Stomach (tissue), 9 donors: ENCODE data around the gene TMEM141. TPM values are rescaled to one million over a fixed set of nuclear protein-coding genes. Genes with fewer than 3 reads are reported as not detected.
"Not testable (repeated sequence)": the region's sequence is repeated elsewhere in the genome, so short reads cannot be mapped to it uniquely, and the experiment has no call there.

ENCODE experiments used
- DNase-seq, 2 donors: peaks; one replicate each; pipeline versions ENCODE4 v3.0.0 to v3.0.0-alpha.2; 2013 to 2019
- H3K27ac ChIP-seq, 5 donors: fragments of 200-600 bp in 4 of 5; sonication (generic) in 4 of 5; one replicate each; pipeline ENCODE4 v1.5.1; 2013 to 2019; ENCODE audit warnings: mild to moderate bottlenecking in 1 of 5, moderate library complexity in 1 of 5
- H3K27me3 ChIP-seq, 3 donors: fragments of 200-600 bp; sonication (generic); one replicate each; pipeline ENCODE4 v1.5.1; 2017 to 2019; ENCODE audit warnings: mixed run types in 1 of 3
- H3K36me3 ChIP-seq, 4 donors: fragments of 200-600 bp; sonication (generic); 1 replicate in 3 of 4; 2 replicates in 1 of 4; pipeline ENCODE4 v1.5.1; 2016 to 2019
- H3K4me1 ChIP-seq, 4 donors: fragments of 200-600 bp; sonication (generic); one replicate each; pipeline ENCODE4 v1.5.1; 2016 to 2019
- H3K4me3 ChIP-seq, 4 donors: fragments of 200-600 bp; sonication (generic) in 3 of 4; one replicate each; pipeline ENCODE4 v1.5.1; 2016 to 2019; ENCODE audit warnings: mild to moderate bottlenecking in 1 of 4
- H3K9me3 ChIP-seq, 4 donors: fragments of 200-600 bp; sonication (generic); one replicate each; pipeline ENCODE4 v1.5.1; 2016 to 2019
- EP300 ChIP-seq: sonication (generic); formaldehyde crosslinking; IDR thresholded peaks from one replicate; pipeline ENCODE4 v1.6.1; 2017; ENCODE audit warnings: antibody characterized with exemption
- POLR2A ChIP-seq, 4 donors: fragments of 450-650 bp; IDR thresholded peaks; one replicate each; pipeline ENCODE4 v1.6.1; 2016; ENCODE audit warnings: antibody characterized with exemption in 4 of 4, control low read depth in 2 of 4, mild to moderate bottlenecking in 1 of 4, moderate library complexity in 1 of 4
- POLR2AphosphoS5 ChIP-seq, 3 donors: sonication (generic); formaldehyde crosslinking; IDR thresholded peaks; one replicate each; pipeline ENCODE4 v1.6.1; 2016; ENCODE audit warnings: antibody characterized with exemption in 3 of 3
- WGBS, 5 donors: extraction: QIAGEN DNeasy Blood & Tissue Kit in 3 of 5; methylation state at CpG; one replicate each; pipeline versions ENCODE4 v1.1.5 to v1.1.7; 2013 to 2018; 5-methylcytosine and 5-hydroxymethylcytosine counted together
- intact Hi-C: fragments of 100-400 bp; cut with DNase I; formaldehyde crosslinking; loops from one replicate; pipeline ENCODE4 v1.15.1; 2023; ENCODE audit warnings: low total_unique reads
- polyA plus RNA-seq, 3 donors: library from polyadenylated mRNA; stranded (reverse); fragments of 200-250 nt; gene quantifications; one replicate each; pipeline ENCODE4 v1.2.3, GENCODE V29; 2013
- total RNA-seq, 5 donors: library from RNA; depleted of rRNA; stranded (reverse); fragments of >200 nt; gene quantifications; one replicate each; pipeline versions ENCODE4 v1.1.0 to v1.2.3, GENCODE V29; 2014 to 2016
- TF ChIP-seq, protein P1 (sequence below), 7 experiments: fragments of 450-650 bp in 4 of 7; fragments of 200-600 bp in 3 of 7; sonication (generic) in 3 of 7; IDR thresholded peaks; one replicate each; pipeline ENCODE4 v1.5.1; 2016 to 2019; ENCODE audit warnings: antibody characterized with exemption in 7 of 7, control low read depth in 2 of 7, mild to moderate bottlenecking in 1 of 7
- donor health status: healthy with polysubstance abuse.
- donor health status: Bipolar disorder and iron deficiency.
- donor health status: healthy.

Gene TMEM141
- total and polyA plus RNA-seq, 8 donors = 11.1 to 219 (median 103) TPM

DNA sequence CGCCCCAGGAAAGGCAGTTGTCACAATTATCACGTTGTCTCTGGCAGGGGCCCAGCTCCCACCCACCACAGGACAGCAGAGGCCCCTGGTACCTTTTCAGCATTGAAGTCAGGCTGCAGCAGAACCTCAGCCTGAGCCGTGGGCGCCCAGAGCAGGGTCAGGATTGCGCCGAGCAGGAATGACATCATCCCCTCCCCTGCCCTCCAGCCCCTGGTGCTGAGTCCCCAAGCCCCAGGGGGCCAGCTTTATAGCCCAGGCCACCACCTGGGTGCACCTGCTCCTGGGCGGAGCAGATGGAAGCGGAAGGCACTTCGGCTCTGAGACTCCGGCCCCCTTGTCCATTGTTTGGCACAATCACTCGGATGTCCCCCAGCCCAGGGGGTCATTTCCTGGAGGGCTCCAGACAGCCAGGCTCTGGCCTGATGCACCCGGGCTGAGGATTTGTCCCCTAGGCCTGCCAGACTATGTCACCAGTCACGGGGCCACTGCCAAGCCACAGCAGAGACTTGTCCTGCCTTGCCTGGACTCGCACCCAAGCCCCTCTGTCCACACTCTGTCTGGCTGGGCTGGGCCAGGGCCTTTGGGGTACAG is 26.7 kb upstream of the TMEM141 start, which contains the start of gene LCN15:
Gene LCN15 (minus strand): TSS at position 218 of the 591 bp plus-strand sequence. CDS start 30 bp downstream, at position 188.
- Histone ChIP-seq H3K27ac (no peak within 1 kb of the TSS), H3K27me3 (peaks cover 0 to 85% (median 12%) of the 10 kb centered on the region in 3 donors), H3K4me1 (peaks cover 0 to 16% (median 14%) of the 10 kb centered on the region in 4 donors), H3K9me3 (no peaks in the 10 kb centered on the region), H3K4me3 (no peak within 1 kb of the TSS), H3K36me3 (no peaks in the 10 kb centered on the region)
- no peak for DNase-seq
- 68 to 82% (median 76%) methylated on average over 5 to 14 of the region's 14 CpGs for WGBS, 5 donors
- intact Hi-C loops = no loop called here
- TF ChIP-seq EP300 (no peak), POLR2A (IDR thresholded peaks at IDR 0.05) (no peak), POLR2AphosphoS5 (IDR thresholded peaks at IDR 0.05) (no peak)
- TF ChIP-seq, protein P1, sequence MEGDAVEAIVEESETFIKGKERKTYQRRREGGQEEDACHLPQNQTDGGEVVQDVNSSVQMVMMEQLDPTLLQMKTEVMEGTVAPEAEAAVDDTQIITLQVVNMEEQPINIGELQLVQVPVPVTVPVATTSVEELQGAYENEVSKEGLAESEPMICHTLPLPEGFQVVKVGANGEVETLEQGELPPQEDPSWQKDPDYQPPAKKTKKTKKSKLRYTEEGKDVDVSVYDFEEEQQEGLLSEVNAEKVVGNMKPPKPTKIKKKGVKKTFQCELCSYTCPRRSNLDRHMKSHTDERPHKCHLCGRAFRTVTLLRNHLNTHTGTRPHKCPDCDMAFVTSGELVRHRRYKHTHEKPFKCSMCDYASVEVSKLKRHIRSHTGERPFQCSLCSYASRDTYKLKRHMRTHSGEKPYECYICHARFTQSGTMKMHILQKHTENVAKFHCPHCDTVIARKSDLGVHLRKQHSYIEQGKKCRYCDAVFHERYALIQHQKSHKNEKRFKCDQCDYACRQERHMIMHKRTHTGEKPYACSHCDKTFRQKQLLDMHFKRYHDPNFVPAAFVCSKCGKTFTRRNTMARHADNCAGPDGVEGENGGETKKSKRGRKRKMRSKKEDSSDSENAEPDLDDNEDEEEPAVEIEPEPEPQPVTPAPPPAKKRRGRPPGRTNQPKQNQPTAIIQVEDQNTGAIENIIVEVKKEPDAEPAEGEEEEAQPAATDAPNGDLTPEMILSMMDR (IDR thresholded peaks at IDR 0.05) = no peak

DNA sequence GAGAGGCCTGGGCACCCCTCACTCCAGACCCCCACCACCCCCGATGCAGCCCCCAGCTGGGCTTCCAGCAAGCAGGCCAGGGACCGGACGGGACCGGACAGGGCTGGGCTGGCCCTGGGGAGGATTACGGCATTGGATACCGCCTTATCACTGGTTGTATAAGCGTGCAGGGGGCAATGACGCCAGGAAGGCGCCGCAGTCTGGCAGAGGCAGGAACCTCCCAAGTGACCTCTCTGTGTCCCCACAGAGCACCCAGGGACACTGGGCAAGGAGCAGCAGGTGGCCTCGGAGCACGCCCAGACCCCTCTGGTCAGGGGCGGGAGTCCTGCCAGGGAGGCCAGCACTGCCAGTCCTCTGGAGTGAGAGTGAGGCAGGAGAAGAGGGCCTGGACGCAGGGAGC is 26.1 kb upstream of the TMEM141 start:
- TF ChIP-seq, protein P1 (IDR thresholded peaks at IDR 0.05) = no peak
- TF ChIP-seq EP300 (no peak), POLR2AphosphoS5 (IDR thresholded peaks at IDR 0.05) (no peak), POLR2A (IDR thresholded peaks at IDR 0.05) (no peak)
- intact Hi-C loops = no loop called here
- WGBS, 5 donors = 73 to 90% (median 79%) methylated on average over 4 to 14 of the region's 14 CpGs
- H3K36me3 ChIP-seq = no peaks in the 10 kb centered on the region
- DNase-seq = no peak
- H3K4me1 ChIP-seq = peaks cover 0 to 21% (median 15%) of the 10 kb centered on the region in 4 donors
- no peak overlapping the region for H3K27ac ChIP-seq
- H3K9me3 ChIP-seq = no peaks in the 10 kb centered on the region
- peaks cover 0 to 83% (median 12%) of the 10 kb centered on the region in 3 donors for H3K27me3 ChIP-seq
- no peak overlapping the region for H3K4me3 ChIP-seq

DNA sequence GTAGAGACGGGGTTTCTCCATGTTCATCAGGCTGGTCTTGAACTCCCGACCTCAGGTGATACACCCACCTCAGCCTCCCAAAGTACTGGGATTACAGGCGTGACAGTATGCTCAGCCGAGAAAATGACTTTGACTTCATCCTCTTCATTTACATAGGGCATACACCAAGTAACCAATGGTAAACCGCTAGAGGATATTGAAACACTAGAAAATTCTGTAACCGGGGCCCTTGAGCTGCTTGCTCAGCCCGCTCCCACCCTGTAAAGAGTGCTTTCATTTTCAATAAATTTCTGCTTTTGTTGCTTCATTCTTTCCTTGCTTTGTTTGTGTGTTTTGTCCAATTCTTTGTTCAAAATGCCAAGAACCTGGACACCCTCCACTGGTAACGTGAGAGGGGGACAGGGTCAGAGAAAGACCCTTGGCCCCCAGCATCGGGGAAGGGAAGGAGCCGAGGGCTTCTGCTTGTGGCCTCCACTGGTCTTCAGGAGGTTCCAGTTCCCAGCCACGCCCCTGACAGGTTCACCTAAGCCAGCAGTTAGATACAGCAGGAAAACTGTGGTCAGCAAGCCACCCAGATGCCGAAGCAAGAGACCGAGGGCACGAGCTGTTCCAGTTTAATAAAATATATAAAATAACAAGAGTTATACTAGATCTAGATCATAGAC is 25.3 kb upstream of the TMEM141 start:
- H3K36me3 ChIP-seq, H3K4me3 ChIP-seq, H3K9me3 ChIP-seq, DNase-seq, intact Hi-C loops: not testable (repeated sequence)
- 67 to 76% (median 72%) methylated on average over 14 of the region's 14 CpGs for WGBS, 5 donors
- Histone ChIP-seq H3K27ac (peak overlapping the region in 1 of 5 donors; percentile 26), H3K27me3 (peaks cover 0 to 74% (median 12%) of the 10 kb centered on the region in 3 donors), H3K4me1 (peaks cover 0 to 19% (median 15%) of the 10 kb centered on the region in 4 donors)

DNA sequence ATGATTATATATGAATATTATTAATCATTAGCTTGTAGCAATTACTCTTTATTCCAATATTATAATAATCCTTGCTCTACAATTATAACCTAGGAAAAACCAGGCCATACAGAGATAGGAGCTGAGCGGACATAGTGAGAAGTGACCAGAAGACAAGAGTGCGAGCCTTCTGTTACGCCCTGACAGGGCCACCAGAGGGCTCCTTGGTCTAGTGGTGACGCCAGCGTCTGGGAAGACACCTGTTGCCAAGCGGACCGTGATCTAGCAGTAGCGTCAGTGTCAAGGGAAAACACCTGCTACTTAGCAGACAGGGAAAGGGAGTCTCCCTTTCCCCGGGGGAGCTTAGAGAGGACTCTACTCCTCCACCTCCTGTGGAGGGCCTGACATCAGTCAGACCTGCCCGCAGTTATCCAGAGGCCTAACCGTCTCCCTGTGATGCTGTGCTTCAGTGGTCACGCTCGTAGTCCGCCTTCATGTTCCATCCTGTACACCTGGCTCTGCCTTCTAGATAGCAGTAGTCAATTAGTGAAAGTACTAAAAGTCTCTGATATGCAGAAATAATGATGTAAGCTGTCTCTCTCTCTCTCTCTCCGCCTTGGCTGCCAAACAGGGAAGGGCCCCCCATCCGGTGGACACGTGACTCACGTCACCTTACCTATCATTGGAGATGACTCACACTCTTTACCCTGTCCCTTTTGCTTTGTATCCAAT is 24.6 kb upstream of the TMEM141 start:
- TF ChIP-seq, protein P1 (IDR thresholded peaks at IDR 0.05) = peak in 2 of 7 experiments; percentile 21 to 42
- H3K4me3 ChIP-seq, H3K36me3 ChIP-seq, H3K9me3 ChIP-seq, H3K27ac ChIP-seq, intact Hi-C loops: not testable (repeated sequence)
- Histone ChIP-seq H3K27me3 (peaks cover 0 to 67% (median 12%) of the 10 kb centered on the region in 3 donors), H3K4me1 (peaks cover 0 to 14% (median 13%) of the 10 kb centered on the region in 4 donors)
- WGBS, 5 donors = 39 to 50% (median 41%) methylated on average over 13 to 18 of the region's 18 CpGs
- peak; percentile 50 to 66 for DNase-seq
